ENCODE data around the gene TEX29. TPM values are rescaled to one million over a fixed set of nuclear protein-coding genes. Genes with fewer than 3 reads are reported as not detected.

The TEX29 gene
- total RNA-seq, 1 experiment from 2014 or later, result not detected

- Histone ChIP-seq H3K9me3 (ENCODE audit: control insufficient read depth, insufficient read depth, low read depth, low read length) (no peaks in the 10 kb centered on the region), H3K4me1 (ENCODE audit: control insufficient read depth, insufficient read depth, low read length) (no peaks in the 10 kb centered on the region), H3K27ac (ENCODE audit: low read length) (no peak overlapping the region), H3K36me3 (ENCODE audit: control insufficient read depth, insufficient read depth, low read length) (no peaks in the 10 kb centered on the region), H3K27me3 (ENCODE audit: control insufficient read depth, insufficient read depth, low read length) (no peaks in the 10 kb centered on the region; the same call in 1 of the 2 replicates), H3K4me3 (ENCODE audit: low read depth in 2 of 2, low read length in 2 of 2) (no peak overlapping the region)
- POLR2A ChIA-PET, result no interaction called here
- in situ Hi-C loops (cut with HindIII; ENCODE audit: low pct_unique_long_range_greater_than_20kb, low sequenced_read_pairs) (no loop called here), intact Hi-C loops (cut with micrococcal nuclease; ENCODE audit: unreplicated experiment) (no loop called here)
- TF ChIP-seq, protein P1, sequence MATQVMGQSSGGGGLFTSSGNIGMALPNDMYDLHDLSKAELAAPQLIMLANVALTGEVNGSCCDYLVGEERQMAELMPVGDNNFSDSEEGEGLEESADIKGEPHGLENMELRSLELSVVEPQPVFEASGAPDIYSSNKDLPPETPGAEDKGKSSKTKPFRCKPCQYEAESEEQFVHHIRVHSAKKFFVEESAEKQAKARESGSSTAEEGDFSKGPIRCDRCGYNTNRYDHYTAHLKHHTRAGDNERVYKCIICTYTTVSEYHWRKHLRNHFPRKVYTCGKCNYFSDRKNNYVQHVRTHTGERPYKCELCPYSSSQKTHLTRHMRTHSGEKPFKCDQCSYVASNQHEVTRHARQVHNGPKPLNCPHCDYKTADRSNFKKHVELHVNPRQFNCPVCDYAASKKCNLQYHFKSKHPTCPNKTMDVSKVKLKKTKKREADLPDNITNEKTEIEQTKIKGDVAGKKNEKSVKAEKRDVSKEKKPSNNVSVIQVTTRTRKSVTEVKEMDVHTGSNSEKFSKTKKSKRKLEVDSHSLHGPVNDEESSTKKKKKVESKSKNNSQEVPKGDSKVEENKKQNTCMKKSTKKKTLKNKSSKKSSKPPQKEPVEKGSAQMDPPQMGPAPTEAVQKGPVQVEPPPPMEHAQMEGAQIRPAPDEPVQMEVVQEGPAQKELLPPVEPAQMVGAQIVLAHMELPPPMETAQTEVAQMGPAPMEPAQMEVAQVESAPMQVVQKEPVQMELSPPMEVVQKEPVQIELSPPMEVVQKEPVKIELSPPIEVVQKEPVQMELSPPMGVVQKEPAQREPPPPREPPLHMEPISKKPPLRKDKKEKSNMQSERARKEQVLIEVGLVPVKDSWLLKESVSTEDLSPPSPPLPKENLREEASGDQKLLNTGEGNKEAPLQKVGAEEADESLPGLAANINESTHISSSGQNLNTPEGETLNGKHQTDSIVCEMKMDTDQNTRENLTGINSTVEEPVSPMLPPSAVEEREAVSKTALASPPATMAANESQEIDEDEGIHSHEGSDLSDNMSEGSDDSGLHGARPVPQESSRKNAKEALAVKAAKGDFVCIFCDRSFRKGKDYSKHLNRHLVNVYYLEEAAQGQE (IDR thresholded peaks at IDR 0.05; ENCODE audit: insufficient read depth in 1 of 2, low read depth in 2 of 2, low read length in 1 of 2), result no peak
- TF ChIP-seq TCF7L2 (IDR thresholded peaks at IDR 0.05; ENCODE audit: low read depth, low read length), result no peak
- TF ChIP-seq SIN3A (IDR thresholded peaks at IDR 0.05; ENCODE audit: borderline replicate concordance, insufficient read depth, low read depth, low read length), result no peak
- TF ChIP-seq CTCF (IDR thresholded peaks at IDR 0.05), result no peak
- TF ChIP-seq POLR2AphosphoS5 (IDR thresholded peaks at IDR 0.05; ENCODE audit: low read depth, low read length), result no peak
- no TSS peak for BruUV-seq (replicated peaks)
- CTCF ChIA-PET, result no interaction called here
- DNase-seq (ENCODE audit: low read depth, low spot score) (no peak), ATAC-seq (no peak)
These were observed 49.7 kb downstream of the TEX29 start for GRCh38 chr13:111370147-111370546.

DNA sequence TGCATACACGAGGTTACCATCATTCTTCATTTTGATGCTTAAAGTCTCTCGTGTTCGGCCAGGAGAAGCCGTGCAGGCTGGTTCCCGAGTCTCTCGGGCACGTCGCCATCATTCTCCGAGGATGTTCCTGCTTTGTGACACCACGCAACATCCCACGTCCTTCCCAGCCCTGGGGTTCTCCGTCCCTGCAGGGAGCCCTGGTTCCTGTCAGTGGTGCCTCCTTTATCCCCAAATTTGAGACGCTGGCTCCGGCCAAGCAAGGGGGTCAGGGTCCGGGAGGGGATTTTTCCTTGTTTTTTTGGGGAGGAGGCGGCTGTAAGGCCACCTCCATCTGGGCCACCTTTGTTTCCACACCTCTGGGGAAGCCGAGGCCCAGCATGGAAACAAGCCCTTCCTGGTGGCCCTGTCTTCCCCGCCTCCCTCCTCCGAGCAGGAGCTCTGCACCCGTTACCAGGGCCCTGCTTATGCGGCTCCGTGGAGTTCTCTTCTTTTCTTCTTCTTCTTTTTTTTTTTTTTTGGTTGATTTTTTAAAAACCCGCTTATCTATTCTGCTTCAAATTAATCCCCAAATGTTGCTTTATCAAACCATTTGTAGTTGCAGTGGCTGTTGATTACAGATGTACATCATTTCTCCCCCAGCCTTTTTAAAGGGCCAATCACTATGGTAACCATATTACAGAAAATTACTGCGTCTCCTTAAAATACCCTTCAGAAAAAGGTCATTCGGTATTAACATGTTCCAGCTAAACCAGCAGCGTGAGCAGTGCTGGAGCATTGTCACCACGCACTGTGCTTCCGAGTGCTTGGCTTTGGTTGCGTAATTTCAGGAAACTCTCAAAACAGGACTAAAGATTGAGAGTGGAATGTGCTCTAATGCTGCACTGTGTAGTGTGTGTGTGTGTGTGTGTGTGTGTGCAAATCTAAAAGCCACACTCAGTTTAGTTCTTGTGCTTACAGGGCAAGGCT, 50.4 kb downstream of the TEX29 start:
- in situ Hi-C loops (cut with HindIII; ENCODE audit: low pct_unique_long_range_greater_than_20kb, low sequenced_read_pairs) (no loop called here), intact Hi-C loops (cut with micrococcal nuclease; ENCODE audit: unreplicated experiment) (no loop called here)
- Histone ChIP-seq H3K27ac (ENCODE audit: low read length) (no peak overlapping the region), H3K9me3 (ENCODE audit: control insufficient read depth, insufficient read depth, low read depth, low read length) (no peaks in the 10 kb centered on the region), H3K4me3 (ENCODE audit: low read depth in 2 of 2, low read length in 2 of 2) (no peak overlapping the region), H3K4me1 (ENCODE audit: control insufficient read depth, insufficient read depth, low read length) (no peaks in the 10 kb centered on the region), H3K36me3 (ENCODE audit: control insufficient read depth, insufficient read depth, low read length) (no peaks in the 10 kb centered on the region), H3K27me3 (ENCODE audit: control insufficient read depth, insufficient read depth, low read length) (no peaks in the 10 kb centered on the region; the same call in 1 of the 2 replicates)
- TF ChIP-seq TCF7L2 (IDR thresholded peaks at IDR 0.05; ENCODE audit: low read depth, low read length), result no peak
- no peak for TF ChIP-seq CTCF (IDR thresholded peaks at IDR 0.05)
- TF ChIP-seq, protein P1 (IDR thresholded peaks at IDR 0.05; ENCODE audit: insufficient read depth in 1 of 2, low read depth in 2 of 2, low read length in 1 of 2), result no peak
- no peak for TF ChIP-seq POLR2AphosphoS5 (IDR thresholded peaks at IDR 0.05; ENCODE audit: low read depth, low read length)
- TF ChIP-seq SIN3A (IDR thresholded peaks at IDR 0.05; ENCODE audit: borderline replicate concordance, insufficient read depth, low read depth, low read length), result no peak
- POLR2A ChIA-PET, result no interaction called here
- no TSS peak for BruUV-seq (replicated peaks)
- no peak for DNase-seq (ENCODE audit: low read depth, low spot score)
- CTCF ChIA-PET, result no interaction called here
- ATAC-seq, result no peak
